Limb (tissue), 2 donors: ENCODE measurements around the gene ANXA1.

Source experiments
- DNase-seq, 2 donors: peaks; one replicate each; pipeline ENCODE4 v3.0.0-alpha.2; 2016; ENCODE audit errors: extremely low spot score in 2 of 2

ANXA1 gene

DNA sequence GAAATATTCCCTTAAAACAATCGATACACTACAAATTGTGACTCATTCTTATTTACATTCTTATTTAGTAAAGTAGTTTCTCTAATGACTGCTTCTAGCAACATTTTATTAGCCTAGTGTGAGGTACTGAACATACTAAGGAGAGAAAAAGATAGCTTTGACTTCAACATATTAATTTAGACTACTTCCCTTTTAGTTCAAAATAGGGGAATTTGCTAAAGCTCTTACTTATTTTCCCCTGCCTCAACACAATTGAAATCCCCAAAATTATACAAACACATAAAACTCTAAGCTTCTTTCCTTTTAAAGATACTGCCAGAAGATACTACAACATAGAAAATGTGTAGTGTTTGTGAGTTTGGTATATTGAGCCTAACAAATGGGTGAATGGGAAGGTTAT is 55.2 kb downstream of the ANXA1 start:
- DNase-seq = no peak

- no peak for DNase-seq
Measured at GRCh38 chr9:73210886-73211666, 59.4 kb downstream of the ANXA1 start.

DNA sequence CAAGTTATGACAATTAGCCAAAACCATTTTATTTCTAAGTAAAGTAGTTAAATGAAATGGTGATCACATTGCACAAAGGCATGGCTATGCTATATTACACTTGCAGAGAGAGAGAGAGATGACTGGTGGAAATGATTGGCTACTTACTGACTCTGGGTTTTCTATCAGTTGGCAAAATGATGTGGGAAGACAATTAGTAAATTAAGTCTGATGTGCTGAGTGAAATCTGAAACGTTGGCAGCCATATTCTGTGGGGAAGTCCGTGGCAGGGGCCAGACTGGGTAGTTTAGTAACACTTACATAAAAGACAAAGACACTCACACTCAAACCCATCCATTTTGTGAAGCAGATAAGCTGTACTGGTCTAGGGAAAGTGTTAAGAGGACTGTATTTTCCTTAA is 61.6 kb downstream of the ANXA1 start:
- DNase-seq = no peak

GRCh38 chr9:73215249-73215648 is 63.6 kb downstream of the ANXA1 start:
- no peak for DNase-seq

DNA sequence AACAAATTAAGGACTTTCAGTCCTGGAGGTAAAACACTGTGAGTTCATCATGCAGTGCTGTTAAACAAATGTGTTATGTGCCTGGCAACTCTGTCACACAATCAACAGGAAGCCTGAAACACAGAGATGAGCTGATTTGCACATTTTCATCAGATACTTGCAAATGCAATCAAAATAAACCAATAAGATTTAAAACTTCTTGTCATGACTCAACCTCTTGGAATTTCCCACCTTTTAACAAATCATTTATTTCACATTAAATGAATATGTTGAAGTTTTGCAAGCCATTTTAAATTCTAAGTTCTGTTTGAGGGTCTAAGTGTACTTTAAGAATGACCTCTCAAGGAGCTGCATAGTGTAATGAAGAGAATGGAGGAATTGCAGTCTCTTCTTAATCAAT is 64.4 kb downstream of the ANXA1 start:
- no peak for DNase-seq
